Calu3 (cell line): Measurements from ENCODE around the gene ANKZF1. TPM values are rescaled to one million over a fixed set of nuclear protein-coding genes. Genes with fewer than 3 reads are reported as not detected.

Experiments used
- BruUV-seq: library from RNA; stranded (reverse); fragments of 400-500 nt; replicated peaks from 2 replicates; lab custom pipeline; 2021; lab: Mats Ljungman, UMichigan
- CTCF ChIA-PET: fragments of 300-600 bp; sonication (Branson Sonifier 250); formaldehyde crosslinking; loops from one replicate; lab custom pipeline; 2022; ENCODE audit warnings: antibody characterized with exemption; lab: Charles Lee
- DNase-seq: peaks from one replicate; pipeline ENCODE4 v3.0.0; 2022
- H3K27ac Mint-ChIP-seq: one replicate; pipeline ENCODE4 v1.8.0; 2022; ENCODE audit warnings: mixed read lengths; ENCODE audit not compliant: unreplicated experiment
- H3K27me3 Mint-ChIP-seq: one replicate; pipeline ENCODE4 v1.8.0; 2022; ENCODE audit warnings: mixed read lengths; ENCODE audit not compliant: unreplicated experiment
- H3K36me3 Mint-ChIP-seq: one replicate; pipeline ENCODE4 v1.8.0; 2022; ENCODE audit warnings: mild to moderate bottlenecking, moderate library complexity, mixed read lengths; ENCODE audit not compliant: insufficient read depth, unreplicated experiment
- H3K4me1 Mint-ChIP-seq: one replicate; pipeline ENCODE4 v1.8.0; 2022; ENCODE audit warnings: mild to moderate bottlenecking, low read depth, mixed read lengths; ENCODE audit not compliant: unreplicated experiment
- H3K4me3 Mint-ChIP-seq: one replicate; pipeline ENCODE4 v1.8.0; 2022; ENCODE audit warnings: mild to moderate bottlenecking, low read depth, moderate library complexity, mixed read lengths; ENCODE audit not compliant: unreplicated experiment
- H3K9me3 Mint-ChIP-seq: one replicate; pipeline ENCODE4 v1.8.0; 2022; ENCODE audit warnings: low read depth, mixed read lengths; ENCODE audit not compliant: unreplicated experiment
- CTCF ChIP-seq: fragments of 200-600 bp; IDR thresholded peaks from one replicate; pipeline ENCODE4 v1.8.0; 2022; ENCODE audit warnings: antibody characterized with exemption; ENCODE audit not compliant: unreplicated experiment
- intact Hi-C: fragments of 100-400 bp; cut with micrococcal nuclease; formaldehyde crosslinking; loops from one replicate; pipeline ENCODE4 v1.10.0; 2022; ENCODE audit not compliant: unreplicated experiment
- total RNA-seq: library from RNA; stranded (reverse); gene quantifications from 2 replicates; pipeline ENCODE4 v1.2.3, GENCODE V29; 2022

ANKZF1 gene
- total RNA-seq, 1 experiment from 2014 or later = 56.6 TPM

DNA sequence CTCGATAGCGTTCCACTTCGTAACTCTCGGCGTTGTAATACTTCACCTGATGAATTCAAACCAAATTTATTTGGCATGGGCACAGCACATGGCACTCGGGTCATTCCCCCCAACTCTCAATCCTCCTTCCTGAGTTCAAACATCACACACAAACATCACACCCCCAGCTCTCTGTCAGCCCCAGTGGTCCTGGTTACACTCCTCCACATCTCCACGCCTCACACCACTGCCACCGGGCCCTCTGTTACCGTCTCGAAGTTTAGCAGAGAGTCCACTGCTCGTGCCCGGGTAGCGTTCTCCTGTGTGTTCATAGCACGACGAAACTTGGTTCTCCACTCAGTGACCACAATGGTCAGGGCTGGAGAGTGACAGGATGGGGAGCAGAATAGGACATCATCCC is 15.5 kb upstream of the ANKZF1 start:
- peaks cover 18% of the 10 kb centered on the region for H3K4me1 Mint-ChIP-seq
- H3K9me3 Mint-ChIP-seq = no peaks in the 10 kb centered on the region
- no peak for DNase-seq
- no peak overlapping the region for H3K4me3 Mint-ChIP-seq
- intact Hi-C loops = loop anchor here (10.0 kb wide), 1 partner anchor 49 kb away; the partner anchor contains the start of gene NHEJ1
- no peak overlapping the region for H3K27ac Mint-ChIP-seq
- no peaks in the 10 kb centered on the region for H3K27me3 Mint-ChIP-seq
- BruUV-seq = no TSS peak
- no peak for TF ChIP-seq CTCF
- peaks cover 21% of the 10 kb centered on the region for H3K36me3 Mint-ChIP-seq
- CTCF ChIA-PET = no interaction called here

DNA sequence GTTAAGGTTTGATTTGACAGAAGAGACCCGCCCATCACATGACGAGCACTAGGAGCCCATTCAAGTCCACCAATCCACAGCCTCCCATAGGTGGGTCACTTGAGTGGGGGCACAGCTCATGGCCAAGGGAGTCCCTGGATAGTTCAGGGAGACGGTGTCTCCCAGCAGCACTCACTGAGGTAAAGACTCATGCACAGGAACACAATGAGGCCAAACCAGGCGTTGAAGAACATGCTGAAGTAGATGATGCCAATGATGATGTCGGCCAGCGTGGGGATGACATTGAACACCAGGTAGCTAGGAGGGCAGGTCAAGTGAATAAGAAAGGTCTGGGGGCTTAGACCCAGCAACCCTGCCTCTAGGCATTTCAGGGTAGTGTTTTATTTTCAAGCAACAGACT is 14.8 kb upstream of the ANKZF1 start:
- no TSS peak for BruUV-seq
- DNase-seq = no peak
- Mint-ChIP-seq H3K27me3 (no peaks in the 10 kb centered on the region), H3K27ac (no peak overlapping the region), H3K36me3 (peaks cover 27% of the 10 kb centered on the region), H3K4me3 (no peak overlapping the region), H3K4me1 (peaks cover 18% of the 10 kb centered on the region), H3K9me3 (no peaks in the 10 kb centered on the region)
- CTCF ChIA-PET = no interaction called here
- intact Hi-C loops = loop anchor here (5.0 to 10.0 kb wide), 2 partner anchors 50 to 63 kb away; partner anchors contain the start of genes DNAJB2 and NHEJ1
- no peak for TF ChIP-seq CTCF

DNA sequence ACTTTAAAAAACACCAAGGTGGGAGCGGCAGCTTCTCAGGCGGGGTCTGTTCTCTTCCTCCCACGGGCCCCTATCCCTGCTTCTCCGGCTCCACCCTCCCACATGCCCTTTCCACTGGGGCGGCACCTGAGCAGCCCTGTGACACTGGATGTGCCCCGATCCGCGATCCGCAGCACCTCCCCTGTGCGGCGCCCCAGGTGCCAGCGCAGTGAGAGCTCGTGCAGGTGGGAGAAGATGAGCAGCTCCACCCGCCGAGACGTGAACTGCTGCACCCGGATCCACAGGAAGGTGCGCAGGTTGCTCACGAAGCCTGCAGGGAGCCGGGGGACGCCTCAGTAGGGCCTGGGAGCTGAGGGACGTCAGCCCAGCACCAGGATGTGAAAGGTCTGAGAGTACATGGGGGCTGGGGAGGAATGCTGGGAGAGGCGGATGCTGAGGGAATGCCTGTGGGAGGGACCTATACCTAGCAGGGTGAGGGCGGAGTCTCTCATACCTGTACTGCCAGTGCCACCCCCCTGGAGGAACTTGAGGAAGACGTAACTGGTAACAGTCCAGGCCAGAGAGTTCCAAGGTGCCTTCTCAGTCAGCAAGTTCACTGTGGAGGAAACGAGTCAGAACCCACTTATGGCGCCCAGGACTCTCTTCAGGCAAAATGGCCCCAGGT is 13.6 kb upstream of the ANKZF1 start:
- BruUV-seq = no TSS peak
- H3K4me3 Mint-ChIP-seq = no peak overlapping the region
- H3K27ac Mint-ChIP-seq = no peak overlapping the region
- no peak for DNase-seq
- intact Hi-C loops = loop anchor here (5.0 to 10.0 kb wide), 2 partner anchors 51 to 61 kb away; partner anchors contain the start of genes DNAJB2 and NHEJ1
- CTCF ChIA-PET = interaction anchor here (2.6 kb wide), 1 partner anchor 38 kb away, joined by 10 read pairs; the partner anchor contains the start of genes TUBA4A and TUBA4B
- peaks cover 36% of the 10 kb centered on the region for H3K36me3 Mint-ChIP-seq
- no peak for TF ChIP-seq CTCF
- H3K4me1 Mint-ChIP-seq = peaks cover 18% of the 10 kb centered on the region
- H3K9me3 Mint-ChIP-seq = no peaks in the 10 kb centered on the region
- no peaks in the 10 kb centered on the region for H3K27me3 Mint-ChIP-seq

DNA sequence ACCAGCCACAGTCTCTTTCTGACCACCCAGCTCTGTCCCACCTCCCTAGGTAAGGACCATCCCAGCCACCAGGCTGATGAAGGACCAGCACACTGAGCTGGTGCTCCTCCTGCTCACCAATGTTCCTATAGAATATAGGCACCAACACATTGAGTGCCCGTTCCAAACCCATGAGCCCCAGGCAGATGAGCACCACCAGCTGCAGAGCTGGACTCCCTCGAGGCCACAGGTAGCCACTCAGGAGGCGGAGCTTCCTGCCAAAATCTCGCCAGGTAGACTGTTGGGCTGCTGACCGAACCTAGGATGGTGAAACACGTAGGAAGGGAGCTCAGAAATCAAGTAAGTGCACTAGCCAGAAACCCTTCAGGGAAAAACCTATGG is 13.1 kb upstream of the ANKZF1 start:
- CTCF ChIA-PET = interaction anchor here (2.6 kb wide), 1 partner anchor 37 kb away, joined by 10 read pairs; the partner anchor contains the start of genes TUBA4A and TUBA4B

More for the DNA sequence above, 13.1 kb upstream of the ANKZF1 start:
- TF ChIP-seq CTCF = no peak
- H3K36me3 Mint-ChIP-seq = peaks cover 38% of the 10 kb centered on the region
- DNase-seq = no peak
- peaks cover 18% of the 10 kb centered on the region for H3K4me1 Mint-ChIP-seq
- BruUV-seq = no TSS peak
- H3K4me3 Mint-ChIP-seq = peak overlapping the region; percentile 28
- H3K9me3 Mint-ChIP-seq = no peaks in the 10 kb centered on the region
- no peak overlapping the region for H3K27ac Mint-ChIP-seq
- H3K27me3 Mint-ChIP-seq = no peaks in the 10 kb centered on the region
- intact Hi-C loops = loop anchor here (5.0 to 10.0 kb wide), 2 partner anchors 52 to 61 kb away; partner anchors contain the start of genes DNAJB2 and NHEJ1
